SK-N-MC (cell line): ENCODE measurements around the gene AMOTL2.

Experiments used
- EZH2 ChIP-seq: fragments of 200-600 bp; sonication (generic); IDR thresholded peaks from one replicate; pipeline ENCODE4 v1.6.1; 2017; ENCODE audit warnings: antibody characterized with exemption
- FOXP2 ChIP-seq: optimal IDR thresholded peaks from 2 replicates; pipeline ENCODE3; 2011; ENCODE audit warnings: mild to moderate bottlenecking, moderate library complexity; ENCODE audit not compliant: insufficient read depth; ENCODE audit errors: extremely low read length, control extremely low read depth
- POLR2AphosphoS5 ChIP-seq: IDR thresholded peaks from 2 replicates; pipeline ENCODE4 v1.6.1; 2012; ENCODE audit warnings: mild to moderate bottlenecking, low read depth, low read length, borderline replicate concordance

GRCh38 chr3:134337511-134338200, 36.6 kb downstream of the AMOTL2 start:
- TF ChIP-seq POLR2AphosphoS5 (no peak), FOXP2 (no peak), EZH2 (no peak)
